ENCODE measurements around the gene EXO5.
"Not testable (repeated sequence)": the region's sequence is repeated elsewhere in the genome, so short reads cannot be mapped to it uniquely, and the experiment has no call there.

EXO5 gene

DNA sequence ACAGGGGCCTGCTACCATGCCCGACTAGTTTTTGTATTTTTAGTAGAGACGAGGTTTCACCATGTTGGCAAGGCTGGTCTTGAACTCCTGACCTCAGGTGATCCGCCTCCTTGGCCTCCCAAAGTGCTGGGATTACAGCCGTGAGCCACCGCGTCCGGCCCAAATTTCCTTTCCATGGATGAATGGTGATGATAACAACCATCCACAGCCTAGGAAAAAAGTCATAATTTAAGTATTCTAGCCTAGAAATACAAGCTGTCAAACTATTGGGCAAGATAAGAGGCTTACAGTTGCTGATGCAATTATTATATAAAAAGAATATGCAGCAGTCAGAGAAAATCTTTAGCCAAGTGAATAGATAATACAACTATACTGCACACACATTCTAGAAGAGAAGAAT lies 46.2 kb downstream of the EXO5 start:
- not testable (repeated sequence) for DNase-seq

DNA sequence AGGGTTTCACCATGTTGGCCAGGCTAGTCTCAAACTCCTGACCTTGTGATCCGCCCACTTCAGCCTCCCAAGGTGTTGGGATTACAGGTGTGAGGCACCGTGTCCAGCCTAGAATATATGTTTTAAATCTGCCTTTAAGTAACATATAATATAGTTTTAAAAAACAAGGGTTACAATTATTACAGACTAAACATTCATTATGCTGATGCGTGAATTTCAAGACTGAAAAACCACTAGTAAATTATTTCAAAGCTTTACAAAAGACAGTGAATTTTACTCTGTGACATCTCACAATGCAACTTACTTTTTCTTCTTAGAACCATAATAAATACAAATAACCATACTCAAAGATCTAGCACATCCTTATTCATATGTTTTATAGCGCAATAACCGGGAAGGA lies 47.6 kb downstream of the EXO5 start:
- DNase-seq, result no peak

DNA sequence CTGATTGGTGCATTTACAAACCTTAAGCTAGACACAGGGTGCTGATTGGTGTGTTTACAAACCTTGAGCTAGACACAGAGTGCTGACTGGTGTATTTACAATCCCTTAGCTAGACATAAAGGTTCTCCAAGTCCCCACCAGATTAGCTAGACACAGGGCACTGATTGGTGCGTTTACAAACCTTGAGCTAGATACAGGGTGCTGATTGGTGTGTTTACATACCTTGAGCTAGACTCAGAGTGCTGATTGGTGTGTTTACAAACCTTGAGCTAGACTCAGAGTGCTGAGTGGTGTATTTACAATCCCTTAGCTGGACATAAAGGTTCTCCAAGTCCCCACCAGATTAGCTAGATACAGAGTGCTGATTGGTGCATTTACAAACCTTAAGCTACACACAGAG lies 49.7 kb downstream of the EXO5 start:
- not testable (repeated sequence) for DNase-seq

DNA sequence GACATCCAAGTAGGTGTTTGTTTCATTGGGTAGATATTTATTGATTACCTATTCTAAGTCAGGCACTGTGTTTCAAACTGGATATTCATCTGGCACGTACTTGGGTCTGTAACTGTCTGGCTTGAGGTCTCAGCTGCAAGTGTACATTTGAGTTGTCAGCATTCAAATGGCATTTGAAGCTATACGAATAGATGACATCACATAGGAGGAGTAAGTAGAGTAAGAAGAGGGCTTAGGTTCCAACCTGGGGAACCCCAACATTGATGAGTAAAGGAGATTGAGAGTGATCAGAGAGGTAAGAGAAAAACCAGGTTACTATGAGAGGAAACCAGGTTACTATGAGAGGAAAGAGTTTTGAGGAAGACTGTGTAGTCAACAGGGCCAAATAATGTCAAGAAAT lies 53.6 kb downstream of the EXO5 start:
- no peak for DNase-seq

DNA sequence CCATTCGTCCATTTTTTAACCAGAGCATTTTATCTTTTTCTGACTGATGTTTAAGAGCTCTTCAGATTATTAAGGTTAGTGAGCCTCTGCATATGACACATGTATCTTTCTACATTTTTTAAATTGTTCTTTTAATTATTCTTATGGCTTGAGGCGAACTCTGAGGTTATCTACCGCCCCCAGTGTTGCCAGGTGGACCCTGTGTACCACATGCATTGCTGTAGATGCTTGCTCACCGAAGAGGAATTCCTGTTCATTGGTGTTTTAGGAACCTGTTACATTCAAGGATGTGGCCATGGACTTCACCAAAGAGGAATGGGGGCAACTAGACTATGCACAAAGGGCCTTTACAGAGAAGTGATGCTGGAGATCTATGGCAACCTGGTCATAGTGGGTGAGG lies 54.7 kb downstream of the EXO5 start:
- no peak for DNase-seq

DNA sequence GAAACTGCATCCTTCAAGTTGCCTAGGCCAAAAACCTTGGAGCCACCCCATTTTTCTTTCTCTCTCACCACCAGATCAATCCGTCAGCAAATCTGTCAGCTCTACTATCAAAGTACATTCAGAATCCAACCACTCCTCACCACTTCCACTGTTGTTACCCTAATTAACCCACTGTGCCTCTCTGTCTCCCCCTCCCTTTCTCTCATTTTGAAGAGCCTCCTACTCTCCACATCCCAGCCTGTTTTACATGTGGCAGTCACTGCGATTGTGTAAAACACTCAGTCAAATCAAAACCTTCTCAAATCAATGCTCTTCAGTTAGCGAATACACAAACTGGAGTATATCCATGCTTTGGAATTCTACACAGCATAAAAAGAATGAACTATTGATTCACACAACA lies 55.9 kb downstream of the EXO5 start:
- DNase-seq, result no peak

DNA sequence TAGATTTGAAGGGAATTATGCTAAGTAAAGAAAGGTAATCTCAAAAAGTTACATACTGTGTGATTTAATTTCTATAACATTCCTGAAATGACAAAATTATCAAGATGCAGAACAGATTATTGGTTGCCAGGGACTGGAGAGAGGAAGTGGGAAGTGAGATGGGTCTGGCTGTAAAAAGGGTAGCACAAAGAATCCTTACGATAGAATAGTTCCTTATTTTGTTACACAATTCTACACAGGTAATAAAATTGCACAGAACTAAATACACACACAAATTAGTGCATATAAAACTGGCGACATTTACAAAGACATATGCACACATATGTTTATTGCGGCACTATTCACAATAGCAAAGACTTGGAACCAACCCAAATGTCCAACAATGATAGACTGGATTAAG lies 56.3 kb downstream of the EXO5 start:
- DNase-seq, result no peak

Data from HCEC 1CT (cell line).